ENCODE data around the gene MTX2.
"Not testable (repeated sequence)": the region's sequence is repeated elsewhere in the genome, so short reads cannot be mapped to it uniquely, and the experiment has no call there.

Gene MTX2

GRCh38 chr2:176291335-176291734, 22.1 kb downstream of the MTX2 start:
- no peak for DNase-seq

GRCh38 chr2:176291809-176292283, 22.6 kb downstream of the MTX2 start:
- no peak for DNase-seq

GRCh38 chr2:176292608-176293007, 23.4 kb downstream of the MTX2 start:
- DNase-seq, result no peak

GRCh38 chr2:176293334-176293733, 24.1 kb downstream of the MTX2 start:
- no peak for DNase-seq

- DNase-seq, result no peak
Observed at GRCh38 chr2:176297067-176297466, 27.8 kb downstream of the MTX2 start.

GRCh38 chr2:176297737-176298136, 28.5 kb downstream of the MTX2 start:
- DNase-seq, result no peak

GRCh38 chr2:176306020-176306419, 36.8 kb downstream of the MTX2 start:
- DNase-seq, result not testable (repeated sequence)

GRCh38 chr2:176317199-176317598, 48.0 kb downstream of the MTX2 start:
- DNase-seq, result no peak

GRCh38 chr2:176317623-176318065, 48.4 kb downstream of the MTX2 start:
- DNase-seq, result no peak

- DNase-seq, result no peak
Observed at GRCh38 chr2:176321916-176322315, 52.7 kb downstream of the MTX2 start.

GRCh38 chr2:176324862-176325261, 55.6 kb downstream of the MTX2 start:
- DNase-seq, result no peak

GRCh38 chr2:176325732-176326131, 56.5 kb downstream of the MTX2 start:
- DNase-seq, result no peak

GRCh38 chr2:176328149-176328548, 58.9 kb downstream of the MTX2 start:
- DNase-seq, result no peak

GRCh38 chr2:176330612-176331011, 61.4 kb downstream of the MTX2 start:
- DNase-seq, result no peak

- DNase-seq, result no peak
Observed at GRCh38 chr2:176331646-176332045, 62.4 kb downstream of the MTX2 start.

- no peak for DNase-seq
Observed at GRCh38 chr2:176334729-176335128, 65.5 kb downstream of the MTX2 start.

- no peak for DNase-seq
Observed at GRCh38 chr2:176338395-176338794, 69.2 kb downstream of the MTX2 start.

GRCh38 chr2:176339208-176339607, 70.0 kb downstream of the MTX2 start:
- no peak for DNase-seq

- no peak for DNase-seq
Observed at GRCh38 chr2:176356251-176356650, 87.0 kb downstream of the MTX2 start.

- no peak for DNase-seq
Observed at GRCh38 chr2:176364273-176364977, 95.2 kb downstream of the MTX2 start.

GRCh38 chr2:176368349-176368748, 99.1 kb downstream of the MTX2 start:
- no peak for DNase-seq

GRCh38 chr2:176370467-176371171, 101.4 kb downstream of the MTX2 start:
- no peak for DNase-seq

GRCh38 chr2:176373155-176373554, 103.9 kb downstream of the MTX2 start:
- DNase-seq, result not testable (repeated sequence)

- DNase-seq, result no peak
Observed at GRCh38 chr2:176378323-176378722, 109.1 kb downstream of the MTX2 start.

Measured in activated effector memory CD4-positive, alpha-beta T cell treated with Interleukin-2 at 50 U/mL for 16 hours (primary cell).